OCI-LY3 (cell line): Measurements from ENCODE around the gene GNAZ.

Source experiments
- H2AFZ ChIP-seq: fragments of 200-600, 300-600 bp; shearing (Covaris generic); 2 replicates; pipeline ENCODE4 v1.6.0; 2014; ENCODE audit warnings: antibody characterized with exemption, low read depth, low read length
- H3K27ac ChIP-seq: fragments of 200-600, 300-600 bp; sonication (generic); 2 replicates; pipeline ENCODE4 v1.5.1; 2014; ENCODE audit warnings: mild to moderate bottlenecking, low read length, moderate library complexity, mixed read lengths
- H3K27me3 ChIP-seq: fragments of 200-600, 300-600 bp; sonication (generic); 2 replicates; pipeline ENCODE4 v1.6.1; 2014; ENCODE audit warnings: low read depth, low read length, mixed read lengths
- H3K36me3 ChIP-seq: fragments of 200-600, 300-600 bp; sonication (generic); replicated peaks from 2 replicates; pipeline ENCODE3; 2014; ENCODE audit warnings: low read depth, low read length, mixed read lengths
- H3K4me1 ChIP-seq: fragments of 300-600, 200-600 bp; sonication (generic); 2 replicates; pipeline ENCODE4 v1.6.1; 2014; ENCODE audit warnings: low read length, mixed read lengths
- H3K4me2 ChIP-seq: fragments of 200-600, 300-600 bp; sonication (generic); 2 replicates; pipeline ENCODE4 v1.6.1; 2014; ENCODE audit warnings: low read length, mixed read lengths
- H3K4me3 ChIP-seq: fragments of 300-600, 200-600 bp; sonication (generic); 2 replicates; pipeline ENCODE4 v1.5.1; 2014; ENCODE audit warnings: antibody characterized with exemption, mild to moderate bottlenecking, low read length, moderate library complexity
- H3K79me2 ChIP-seq: fragments of 300-600, 200-600 bp; shearing (Covaris generic); 2 replicates; pipeline ENCODE4 v1.6.1; 2014; ENCODE audit warnings: mild to moderate bottlenecking, low read length, mixed read lengths
- H3K9ac ChIP-seq: fragments of 300-600, 200-600 bp; shearing (Covaris generic); 2 replicates; pipeline ENCODE4 v1.6.0; 2014; ENCODE audit warnings: mild to moderate bottlenecking, low read length, moderate library complexity
- H3K9me3 ChIP-seq: fragments of 200-600, 300-600 bp; shearing (Covaris generic); 2 replicates; pipeline ENCODE4 v1.6.1; 2014; ENCODE audit warnings: low read length, mixed read lengths; ENCODE audit not compliant: insufficient read depth
- H4K20me1 ChIP-seq: fragments of 200-600, 300-600 bp; sonication (generic); 2 replicates; pipeline ENCODE4 v1.6.1; 2016; ENCODE audit warnings: low read length, mixed read lengths; ENCODE audit not compliant: insufficient read depth
- CTCF ChIP-seq: fragments of 200-600, 300-600 bp; sonication (generic); IDR thresholded peaks from 2 replicates; pipeline ENCODE4 v1.5.1; 2014; ENCODE audit warnings: antibody characterized with exemption, low read length, low read depth
- EZH2phosphoT487 ChIP-seq: fragments of 200-600 bp; shearing (Covaris generic); IDR thresholded peaks from 2 replicates; pipeline ENCODE4 v1.6.1; 2018; ENCODE audit warnings: antibody characterized with exemption, mixed run types, low read depth

The GNAZ gene

GRCh38 chr22:23086263-23086662 is 15.9 kb downstream of the GNAZ start:
- Histone ChIP-seq H3K4me2 (no peak overlapping the region), H2AFZ (no peak overlapping the region), H3K9ac (no peak overlapping the region), H3K4me3 (no peak overlapping the region), H4K20me1 (peaks cover 91% of the 10 kb centered on the region), H3K9me3 (no peaks in the 10 kb centered on the region), H3K4me1 (peaks cover 24% of the 10 kb centered on the region), H3K27me3 (no peaks in the 10 kb centered on the region), H3K36me3 (peaks cover 14% of the 10 kb centered on the region), H3K79me2 (peaks cover 96% of the 10 kb centered on the region), H3K27ac (no peak overlapping the region)
- no peak for TF ChIP-seq CTCF
- TF ChIP-seq EZH2phosphoT487, result no peak

GRCh38 chr22:23086787-23087186 is 16.5 kb downstream of the GNAZ start:
- Histone ChIP-seq H2AFZ (no peak overlapping the region), H3K4me1 (peaks cover 24% of the 10 kb centered on the region), H3K9me3 (no peaks in the 10 kb centered on the region), H3K9ac (no peak overlapping the region), H3K27ac (no peak overlapping the region), H3K4me3 (no peak overlapping the region), H3K27me3 (no peaks in the 10 kb centered on the region), H3K79me2 (peaks cover 98% of the 10 kb centered on the region), H3K4me2 (no peak overlapping the region), H3K36me3 (peaks cover 15% of the 10 kb centered on the region), H4K20me1 (peaks cover 94% of the 10 kb centered on the region)
- TF ChIP-seq CTCF, result no peak
- no peak for TF ChIP-seq EZH2phosphoT487

GRCh38 chr22:23088199-23088604 is 17.9 kb downstream of the GNAZ start:
- peaks cover 19% of the 10 kb centered on the region for H3K36me3 ChIP-seq

GRCh38 chr22:23089010-23089409 is 18.7 kb downstream of the GNAZ start:
- H2AFZ ChIP-seq, result no peak overlapping the region
- no peak overlapping the region for H3K27ac ChIP-seq
- H3K4me1 ChIP-seq, result peaks cover 24% of the 10 kb centered on the region
- H3K27me3 ChIP-seq, result no peaks in the 10 kb centered on the region
- TF ChIP-seq EZH2phosphoT487, result no peak
- no peak for TF ChIP-seq CTCF
- peaks cover 99% of the 10 kb centered on the region for H3K79me2 ChIP-seq
- H4K20me1 ChIP-seq, result peaks cover 95% of the 10 kb centered on the region
- no peak overlapping the region for H3K4me3 ChIP-seq
- H3K9ac ChIP-seq, result no peak overlapping the region
- H3K9me3 ChIP-seq, result no peaks in the 10 kb centered on the region
- no peak overlapping the region for H3K4me2 ChIP-seq
- peaks cover 19% of the 10 kb centered on the region for H3K36me3 ChIP-seq

More at GRCh38 chr22:23088199-23088604, 17.9 kb downstream of the GNAZ start:
- Histone ChIP-seq H3K9me3 (no peaks in the 10 kb centered on the region), H2AFZ (no peak overlapping the region), H4K20me1 (peaks cover 95% of the 10 kb centered on the region), H3K79me2 (peaks cover 99% of the 10 kb centered on the region), H3K4me1 (peaks cover 24% of the 10 kb centered on the region), H3K4me2 (no peak overlapping the region), H3K27ac (no peak overlapping the region), H3K4me3 (no peak overlapping the region), H3K27me3 (no peaks in the 10 kb centered on the region), H3K9ac (no peak overlapping the region)
- TF ChIP-seq EZH2phosphoT487 (no peak), CTCF (no peak)
